Astrocyte (in vitro differentiated cells and primary cell): ENCODE measurements around the gene ARHGAP6.

Experiments
- CTCF ChIP-seq: IDR thresholded peaks from 2 replicates; pipeline ENCODE4 v1.5.1; 2011; ENCODE audit warnings: low read depth, mild to moderate bottlenecking, inconsistent platforms, low read length, moderate library complexity; ENCODE audit not compliant: insufficient read depth
- EZH2 ChIP-seq: IDR thresholded peaks from 2 replicates; pipeline ENCODE4 v1.6.1; 2012; ENCODE audit warnings: mild to moderate bottlenecking, low read length, inconsistent platforms; ENCODE audit not compliant: insufficient read depth

- TF ChIP-seq CTCF (no peak), EZH2 (no peak)
Observed at GRCh38 chrX:11663875-11664210, 1.9 kb downstream of the ARHGAP6 start.
